Activated CD4-positive, alpha-beta T cell treated with anti-CD3 and anti-CD28 coated beads, Interleukin-2, amount 50 U/mL, for 48 hours (primary cell): ENCODE measurements around the gene CMC1.

Experiments
- DNase-seq, 2 experiments: peaks; one replicate each; pipeline ENCODE4 v3.0.0-alpha.2; 2020

The CMC1 gene

DNA sequence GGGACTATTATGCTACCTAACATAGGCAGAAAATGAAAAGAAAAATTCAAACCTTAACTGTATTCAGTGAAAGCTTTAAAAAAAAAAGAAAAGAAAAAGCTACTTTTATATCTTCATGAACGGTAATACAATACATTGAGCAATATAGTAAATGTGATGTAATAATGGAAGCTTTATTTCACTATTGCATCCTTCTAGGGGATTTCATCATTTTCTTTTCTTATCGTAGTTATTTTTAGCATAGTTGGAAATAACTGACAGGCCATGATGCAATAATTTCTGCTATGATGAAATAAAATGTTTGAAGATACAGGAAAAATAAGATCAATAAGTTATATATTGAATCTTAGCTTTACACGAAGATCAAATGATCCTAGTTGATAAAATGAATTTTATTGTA, 66.8 kb downstream of the CMC1 start:
- DNase-seq, result no peak

DNA sequence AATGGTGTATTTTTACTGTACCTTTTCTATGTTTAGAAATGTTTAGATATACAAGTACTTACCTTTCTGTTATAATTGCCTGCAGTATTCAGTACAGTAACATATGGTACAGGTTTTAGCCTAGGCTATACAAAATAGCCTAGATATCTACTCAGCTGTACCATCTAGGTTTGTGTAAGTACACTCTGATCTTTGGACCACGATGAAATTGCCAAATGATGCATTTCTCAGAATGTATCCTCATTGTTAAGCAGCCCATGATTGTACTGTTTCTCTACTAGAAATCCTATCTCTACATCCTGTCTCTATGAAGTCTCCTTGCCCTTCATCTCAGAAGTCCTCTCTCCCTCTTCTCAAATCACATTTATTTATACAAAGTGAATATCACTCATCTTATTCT, 74.3 kb downstream of the CMC1 start:
- no peak for DNase-seq

DNA sequence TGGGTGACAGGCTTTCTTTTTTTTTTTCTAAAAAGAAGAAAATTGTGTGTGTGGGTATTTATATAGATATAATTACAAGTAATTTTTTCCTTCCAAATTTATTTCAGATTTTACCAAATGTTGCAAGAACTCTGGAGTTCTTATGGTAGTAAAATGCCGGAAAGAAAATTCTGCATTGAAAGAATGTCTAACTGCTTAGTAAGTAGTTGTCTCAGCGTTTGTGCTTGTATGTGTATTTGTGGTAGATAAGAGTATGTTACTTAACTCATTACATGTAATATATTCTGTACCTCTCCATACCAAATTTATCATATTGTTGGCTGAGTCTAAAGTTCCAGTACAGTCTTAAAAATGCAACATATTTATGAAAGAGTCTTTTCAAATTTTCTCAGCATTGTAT, 74.8 kb downstream of the CMC1 start:
- DNase-seq, result no peak

DNA sequence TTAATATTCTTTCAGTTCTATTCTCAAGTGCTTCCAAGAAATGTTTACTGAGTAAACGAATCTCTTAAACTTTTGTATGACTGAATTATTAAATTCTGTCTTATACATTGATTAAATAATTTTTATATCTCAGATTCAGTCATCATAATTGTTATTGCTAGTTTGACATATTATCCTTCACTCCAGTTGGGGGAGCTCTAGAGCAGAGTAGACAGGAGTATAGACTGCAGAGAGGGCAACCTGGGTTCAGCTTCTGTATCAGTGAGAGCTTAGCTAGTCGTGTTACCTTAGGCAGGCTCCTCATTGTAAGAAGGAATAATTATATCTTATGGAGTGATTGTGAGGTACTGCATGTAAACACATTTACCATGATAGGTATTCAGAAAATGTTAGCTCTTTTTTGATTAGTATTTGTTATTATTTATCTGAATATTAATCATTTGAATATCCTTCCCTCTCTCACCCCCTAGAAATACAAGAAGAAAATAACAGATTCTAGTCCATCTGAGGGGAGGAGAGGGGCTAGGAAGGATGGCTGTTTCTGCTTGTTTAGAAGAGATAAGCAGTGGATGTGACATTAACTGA, 76.1 kb downstream of the CMC1 start:
- no peak for DNase-seq

DNA sequence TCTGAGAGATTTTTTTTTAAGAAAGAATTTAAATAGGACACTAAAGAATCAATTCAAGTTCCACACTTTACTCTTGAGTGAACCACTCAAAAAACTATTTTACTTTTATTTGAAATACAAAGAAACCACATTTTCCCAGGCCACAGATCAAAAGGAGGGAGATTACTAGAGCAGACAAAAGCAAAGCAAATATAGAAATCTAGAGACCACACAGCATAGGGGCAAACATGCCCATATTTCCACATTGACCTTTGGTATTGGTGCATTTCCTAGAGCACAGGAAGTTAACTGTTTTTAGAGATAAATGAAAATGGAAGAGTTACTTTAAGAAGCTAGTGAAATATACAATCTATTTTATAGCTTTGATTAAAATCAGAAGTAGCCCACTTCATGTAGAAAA, 79.6 kb downstream of the CMC1 start:
- DNase-seq, result no peak

DNA sequence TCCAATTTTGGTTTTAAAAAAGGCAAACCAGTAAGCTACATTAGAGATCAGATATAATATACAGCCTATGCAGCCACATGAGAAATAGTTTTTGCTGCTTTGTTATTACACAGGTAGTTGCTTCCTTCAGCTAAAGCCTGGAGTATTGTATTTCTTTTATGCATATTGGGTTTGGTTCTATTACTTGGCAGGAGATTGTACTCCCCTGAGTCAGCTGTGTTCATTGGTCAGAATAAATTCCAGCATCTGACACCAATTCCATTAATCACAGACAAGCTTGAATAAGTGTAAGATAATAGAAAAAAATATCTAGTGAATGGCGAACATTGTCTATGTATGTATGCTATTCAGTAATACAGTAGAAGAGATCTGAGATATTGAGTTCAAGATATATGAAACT, 81.0 kb downstream of the CMC1 start:
- DNase-seq, result no peak

DNA sequence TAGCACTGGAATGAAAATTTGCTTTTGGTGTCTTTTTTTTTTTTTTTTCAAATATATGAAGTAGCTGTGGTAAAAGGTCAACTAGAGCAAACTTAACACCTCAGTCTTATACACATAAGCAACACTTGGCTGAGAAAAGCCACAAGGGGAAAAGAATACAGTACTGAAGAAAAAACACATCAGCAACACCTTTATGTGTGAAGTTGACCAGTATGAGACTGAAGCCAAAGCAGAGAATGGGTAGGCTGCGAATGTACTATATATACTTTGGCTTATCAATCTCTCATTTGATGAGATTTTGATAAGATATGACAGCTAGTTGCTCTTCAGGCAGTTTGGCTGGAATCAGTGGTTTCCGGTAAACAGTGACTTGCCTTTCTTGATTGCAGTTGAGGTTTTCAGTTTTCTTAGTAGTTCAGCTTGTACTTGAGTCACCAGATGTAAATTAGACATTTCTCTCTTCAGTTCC, 85.1 kb downstream of the CMC1 start:
- peak; percentile 4 to 24 for DNase-seq

DNA sequence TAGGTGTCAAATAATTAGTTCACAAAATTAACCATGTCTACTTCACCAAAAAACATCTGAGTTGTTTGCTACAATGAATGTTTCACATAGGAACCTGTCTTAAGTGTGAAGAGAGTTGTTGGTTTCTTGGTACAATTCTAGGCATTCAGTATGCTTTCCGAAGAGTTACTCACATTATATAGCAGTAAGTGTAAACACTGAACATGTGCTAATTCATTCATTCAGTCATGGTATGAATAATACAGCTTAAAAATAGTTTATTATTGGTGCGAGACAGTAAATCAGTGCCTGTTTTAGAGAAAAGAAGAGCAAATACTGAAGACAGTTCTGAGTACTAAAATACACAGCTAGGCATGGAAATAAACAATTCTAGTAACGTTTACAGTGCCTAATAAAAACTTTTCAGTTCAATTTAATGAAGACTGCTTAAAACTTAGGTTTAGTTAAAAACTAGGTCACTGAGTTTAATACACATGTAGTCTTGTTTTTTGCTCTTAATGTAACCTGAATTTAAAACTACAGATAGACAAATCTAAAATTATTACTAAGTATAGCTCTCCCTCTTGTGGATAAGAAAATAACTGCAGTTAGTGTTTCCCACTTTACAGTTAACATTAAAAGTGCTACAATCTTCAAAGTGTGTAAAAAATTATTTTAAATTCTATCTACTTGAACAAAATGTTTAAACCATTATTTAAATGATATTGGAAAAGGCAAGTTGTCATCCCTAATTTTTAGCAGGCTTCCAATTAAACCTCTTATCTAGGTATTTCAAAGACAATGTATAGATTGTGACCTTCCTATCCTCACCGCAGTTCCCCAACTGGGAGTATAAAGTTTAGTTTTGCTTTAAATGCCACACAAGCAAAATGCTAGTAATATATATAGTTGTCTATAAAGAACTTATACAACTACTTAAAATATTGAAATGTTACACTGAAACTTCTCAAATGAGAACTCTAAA, 87.1 kb downstream of the CMC1 start:
- no peak for DNase-seq

DNA sequence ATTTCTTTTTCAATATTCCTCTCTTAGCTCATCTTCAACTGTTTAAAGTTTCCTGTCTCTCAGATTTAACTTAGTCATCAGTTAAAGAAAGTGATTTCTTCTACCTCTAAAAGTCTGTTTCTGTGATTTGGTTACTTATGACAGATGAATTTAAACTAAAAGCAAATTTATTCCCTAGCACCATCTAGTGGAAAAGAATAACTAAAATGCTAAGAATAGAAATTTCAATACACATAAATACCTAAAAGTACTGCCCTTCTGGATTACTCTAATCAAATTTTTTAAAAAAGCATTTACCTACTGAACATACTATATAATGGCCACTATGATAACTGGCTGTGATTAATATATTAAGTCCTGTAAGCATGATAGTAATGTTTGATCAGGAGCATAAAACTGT, 93.1 kb downstream of the CMC1 start:
- no peak for DNase-seq

DNA sequence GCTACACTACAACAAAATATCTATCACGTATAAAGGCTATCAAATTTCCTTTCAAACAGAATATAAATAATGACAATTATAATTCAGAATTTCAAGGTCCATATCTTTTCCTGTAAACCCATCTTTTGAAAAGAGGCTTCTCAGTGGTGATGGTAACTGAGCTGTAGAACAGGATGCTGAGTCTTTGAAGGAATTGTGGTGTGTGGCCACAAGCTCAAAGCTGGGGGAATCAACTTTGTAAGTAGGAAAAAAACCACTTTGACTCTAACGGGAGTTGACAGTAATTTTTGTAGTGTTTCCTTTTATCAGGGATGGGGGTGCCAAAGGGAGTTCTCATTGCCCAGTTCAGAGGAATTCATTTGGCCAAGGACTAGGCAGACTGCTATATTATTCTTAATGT, 93.8 kb downstream of the CMC1 start:
- DNase-seq, result no peak

DNA sequence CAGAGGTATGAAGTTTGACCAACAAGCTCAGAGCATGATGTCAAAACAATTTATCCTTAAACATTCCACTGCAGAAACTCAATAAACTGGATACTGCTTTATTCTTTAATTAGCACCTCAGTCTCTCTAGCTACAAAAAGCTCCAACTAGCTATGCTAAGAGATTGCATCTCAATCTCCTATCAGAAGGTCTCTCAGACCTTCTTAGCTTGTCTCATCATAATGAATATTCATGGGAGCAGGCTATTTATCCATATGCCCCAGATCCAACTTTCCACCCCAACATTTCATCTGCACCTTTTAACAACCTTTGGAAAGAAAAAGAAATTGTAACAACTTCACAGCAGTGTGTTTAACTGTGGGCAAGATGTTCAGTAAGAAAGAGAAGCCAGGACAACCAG, 95.8 kb downstream of the CMC1 start:
- no peak for DNase-seq

DNA sequence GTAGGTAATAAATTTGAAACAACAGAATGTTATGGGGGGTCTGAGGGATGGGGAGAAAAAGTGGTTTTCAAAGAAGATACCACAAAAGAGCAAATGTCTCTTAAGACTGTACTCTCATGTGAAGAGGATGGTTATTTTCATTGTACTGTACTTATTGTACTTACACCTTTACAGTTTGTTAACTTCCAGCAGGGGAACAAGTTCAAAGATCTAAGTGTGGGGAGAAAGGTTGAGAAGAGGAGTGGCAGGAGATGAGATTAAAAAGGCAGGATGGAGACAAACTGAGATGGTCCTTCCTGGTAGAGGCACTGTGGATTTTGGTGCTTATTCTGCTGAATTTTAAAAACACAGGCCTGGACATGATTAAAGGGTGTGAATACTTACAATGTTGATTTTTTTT, 101.7 kb downstream of the CMC1 start:
- DNase-seq, result no peak

DNA sequence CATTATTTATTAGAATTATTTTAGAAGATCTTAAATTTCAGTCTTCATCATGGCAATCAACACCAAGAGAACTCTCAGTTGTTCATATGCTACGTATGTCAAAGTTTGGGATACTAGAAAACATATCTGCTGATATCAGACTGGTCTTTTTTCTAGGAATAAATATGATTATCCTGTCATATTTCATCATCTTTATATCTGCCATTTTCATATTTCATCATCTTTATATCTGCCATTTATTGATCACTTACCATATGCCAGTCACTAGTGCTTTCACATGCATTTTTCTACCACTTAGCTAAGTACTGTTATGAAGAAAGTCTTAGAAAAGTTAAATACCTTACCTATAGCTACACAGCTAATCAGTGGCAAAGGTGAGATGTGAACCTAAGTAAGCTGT, 104.3 kb downstream of the CMC1 start:
- DNase-seq, result no peak

DNA sequence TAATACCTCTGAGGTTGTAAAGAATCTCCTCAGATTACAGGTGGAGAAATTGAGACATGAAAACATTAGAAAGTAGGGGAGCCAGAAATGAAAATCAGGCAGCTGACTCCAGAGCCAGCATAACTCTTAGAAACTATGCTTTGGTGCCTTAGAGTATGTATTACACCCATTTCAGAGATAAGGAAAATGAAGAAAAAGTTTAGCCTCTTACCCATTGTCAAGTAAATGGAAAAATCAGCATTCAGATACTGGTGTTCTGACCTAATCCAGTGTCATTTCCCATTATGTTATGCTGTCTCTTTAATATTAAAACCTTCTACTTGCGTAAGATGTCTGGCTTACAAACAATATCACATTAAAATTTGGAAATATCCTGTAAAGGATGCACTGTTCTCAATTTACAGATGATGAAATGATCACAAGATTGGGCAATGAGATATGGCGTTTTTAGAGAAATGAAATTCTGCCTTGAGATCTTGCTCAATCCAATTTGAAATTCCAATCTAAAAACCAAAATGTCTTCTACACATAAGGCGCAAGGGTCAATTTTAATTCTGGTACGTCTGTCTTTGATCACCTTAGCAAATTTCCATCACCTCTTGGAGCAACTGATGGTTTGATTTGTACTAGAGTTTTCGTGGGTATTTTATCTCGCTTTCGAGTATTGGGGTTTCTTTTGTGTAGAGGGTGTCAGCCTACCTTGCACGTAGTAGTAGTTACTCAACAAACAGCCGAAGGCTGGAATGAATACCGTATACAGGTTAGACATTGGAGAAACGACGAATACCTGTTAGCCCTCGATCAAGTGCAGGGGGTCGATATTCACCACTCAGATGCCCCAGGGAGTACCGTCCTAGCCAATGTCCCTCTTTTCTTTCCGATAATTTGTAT, 106.2 kb downstream of the CMC1 start:
- no peak for DNase-seq

DNA sequence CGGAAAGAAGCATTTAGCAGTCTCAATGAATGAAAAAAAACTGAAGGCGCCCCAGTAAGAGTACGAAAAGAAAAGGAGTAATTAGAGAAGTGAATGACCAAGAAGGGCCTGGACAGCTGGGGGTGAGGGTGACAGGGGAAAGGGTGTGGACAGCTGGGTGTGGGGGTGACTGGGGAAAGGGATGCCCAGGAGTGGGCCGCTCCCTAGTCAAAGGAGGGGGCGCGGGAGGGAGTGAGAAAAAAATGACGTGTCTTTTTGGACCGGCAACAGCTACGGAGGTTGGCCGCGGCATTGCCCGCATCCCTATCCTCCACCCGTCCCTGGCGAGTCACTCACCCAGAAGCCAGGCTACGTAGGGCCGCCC, 106.8 kb downstream of the CMC1 start:
- DNase-seq, result no peak

DNA sequence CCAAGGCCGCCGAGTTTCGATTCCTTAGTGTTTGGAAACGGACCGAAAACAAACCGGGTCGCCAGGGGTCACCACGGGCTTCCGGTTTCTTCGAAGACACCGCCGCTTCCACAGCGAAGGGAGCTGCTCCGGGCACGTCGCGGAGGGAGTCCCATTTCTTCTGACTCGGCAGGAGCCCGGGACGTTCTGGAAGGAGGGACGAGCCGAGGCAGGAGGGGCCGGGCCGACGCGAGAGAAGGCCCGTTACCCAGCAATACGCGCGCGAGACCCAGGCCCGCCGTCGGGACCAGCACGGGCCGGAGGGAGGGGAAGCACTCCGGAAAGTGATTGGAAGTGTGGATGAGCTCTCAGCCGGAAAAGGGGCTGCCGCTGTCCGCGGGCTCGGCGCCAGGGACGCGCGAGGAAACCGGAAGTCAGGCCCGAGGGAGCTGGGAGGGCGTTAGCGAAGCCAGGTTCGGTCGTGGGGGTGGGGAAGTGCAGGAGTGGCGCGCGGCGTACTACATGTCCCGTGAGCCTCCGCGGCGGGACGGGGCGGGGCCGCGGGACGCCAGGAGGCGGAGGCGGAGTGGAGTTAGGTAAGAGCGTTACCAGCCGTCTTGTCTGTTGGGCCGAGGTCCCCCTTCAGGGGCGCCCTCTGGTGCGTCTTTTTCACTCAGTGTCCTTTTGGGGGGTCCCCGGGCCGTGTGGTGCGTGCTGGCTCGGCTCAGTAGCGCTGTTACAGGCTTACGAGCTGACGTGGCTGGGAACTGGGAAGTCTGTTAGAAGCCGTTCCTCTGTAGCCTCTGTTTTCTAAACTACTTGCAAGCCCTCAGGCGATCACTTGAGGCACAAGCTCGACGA, 107.4 kb downstream of the CMC1 start, which contains the start of the genes AZI2 and ZCWPW2:
TSS of gene AZI2 (minus strand) at position 196 of the 840 bp plus-strand sequence. CDS start 8,207 bp downstream, outside the sequence.
TSS of gene ZCWPW2 (plus strand) at position 93 of the 840 bp plus-strand sequence. CDS start 64,348 bp downstream, outside the sequence.
- DNase-seq, result peak; percentile 93 to 95

DNA sequence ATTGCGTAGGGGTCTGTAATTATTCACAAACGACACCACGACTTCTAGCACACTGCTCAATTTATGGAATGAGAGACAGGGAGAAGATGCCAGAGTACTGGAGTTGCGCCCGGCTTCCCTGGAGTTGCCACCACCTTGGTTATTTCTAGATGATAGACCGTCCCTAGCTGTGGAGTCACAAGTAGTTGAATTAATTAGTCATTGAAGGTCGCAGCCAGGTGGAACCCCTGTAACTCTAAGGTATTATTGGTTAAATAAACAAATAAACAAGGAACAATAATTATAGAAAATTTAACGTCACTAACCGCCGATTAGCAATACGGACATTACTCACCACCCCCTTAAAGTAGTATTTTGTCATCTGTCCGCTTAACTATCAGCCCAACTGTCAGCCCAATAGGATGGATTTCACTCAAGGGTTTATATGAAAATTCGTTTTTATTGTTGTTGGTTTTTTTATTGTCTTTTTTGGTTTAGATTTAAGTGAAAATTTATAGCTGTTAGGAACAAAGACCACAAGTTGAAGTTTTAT, 108.1 kb downstream of the CMC1 start:
- no peak for DNase-seq
